Adrenal gland (tissue), 12 donors: ENCODE measurements around the gene SLC25A23. TPM values are rescaled to one million over a fixed set of nuclear protein-coding genes. Genes with fewer than 3 reads are reported as not detected.

Experiments used
- DNase-seq, 7 donors: peaks; one replicate each; pipeline ENCODE4 v3.0.0-alpha.2; 2019 to 2020
- H3K27ac ChIP-seq, 5 donors: fragments of 200-600 bp; sonication (generic) in 4 of 5; 1 replicate in 3 of 5; 2 replicates in 2 of 5; pipeline versions ENCODE4 v1.5.1 to v1.8.0; 2016 to 2020; ENCODE audit warnings: mild to moderate bottlenecking in 1 of 5
- H3K27me3 ChIP-seq: fragments of 200-600 bp; 2 replicates; pipeline ENCODE4 v1.8.0; 2021
- H3K36me3 ChIP-seq, 2 donors: fragments of 200-600 bp; replicated peaks in 1 of 2; 1 replicate in 1 of 2; 2 replicates in 1 of 2; pipeline versions ENCODE4 v1.5.1 to v1.8.0; 2018 to 2022
- H3K4me1 ChIP-seq, 2 donors: fragments of 200-600 bp; replicated peaks in 1 of 2; 1 replicate in 1 of 2; 2 replicates in 1 of 2; pipeline versions ENCODE4 v1.5.1 to v1.8.0; 2018 to 2021
- H3K4me3 ChIP-seq, 4 donors: fragments of 200-600 bp; sonication (generic) in 3 of 4; one replicate each; pipeline ENCODE4 v1.5.1; 2016 to 2018
- H3K9me3 ChIP-seq, 3 donors: fragments of 200-600 bp; sonication (generic) in 1 of 3; replicated peaks in 1 of 3; 1 replicate in 2 of 3; 2 replicates in 1 of 3; pipeline versions ENCODE4 v1.5.1 to v1.8.0; 2016 to 2021
- CTCF ChIP-seq, 6 experiments: fragments of 450-650 bp in 4 of 6; fragments of 200-600 bp in 2 of 6; sonication (generic) in 1 of 6; IDR thresholded peaks; 1 replicate in 5 of 6; 2 replicates in 1 of 6; pipeline versions ENCODE4 v1.5.1 to v1.8.0; 2016 to 2021; ENCODE audit warnings: antibody characterized with exemption in 6 of 6, mild to moderate bottlenecking in 2 of 6, moderate library complexity in 1 of 6
- POLR2A ChIP-seq, 2 donors: fragments of 450-650 bp; IDR thresholded peaks; one replicate each; pipeline ENCODE4 v1.6.1; 2017; ENCODE audit warnings: antibody characterized with exemption in 2 of 2, mild to moderate bottlenecking in 2 of 2, moderate library complexity in 1 of 2
- WGBS, 4 donors: extraction: QIAGEN DNeasy Blood & Tissue Kit in 2 of 4; methylation state at CpG; one replicate each; pipeline versions ENCODE4 v1.1.5 to v1.1.7; 2013 to 2017; 5-methylcytosine and 5-hydroxymethylcytosine counted together
- intact Hi-C, 2 donors: fragments of 100-400 bp; cut with DNase I; formaldehyde crosslinking; loops; one replicate each; pipeline versions ENCODE4 v1.14.1 to v1.15.0; 2022 to 2023
- polyA plus RNA-seq, 3 donors: library from polyadenylated mRNA; stranded (reverse); fragments of 200-250 nt in 2 of 3; fragments of 350-450 nt in 1 of 3; fragmentation: Illumina TruSeq in 1 of 3; extraction: RNeasy Lipid Tissue Mini Kit (QIAGEN cat#74804) in 1 of 3; gene quantifications; one replicate each; pipeline ENCODE4 v1.2.3, GENCODE V29; 2013 to 2014
- total RNA-seq, 9 donors: library from RNA; depleted of rRNA in 4 of 9; stranded (reverse); fragments of >200 nt in 4 of 9; fragments of 120-200 nt in 1 of 9; fragmentation: NEBNext Ultra II Directional in 1 of 9; extraction: Animal tissue kit (Norgen Biotek cat#: 25700) in 1 of 9; gene quantifications; one replicate each; pipeline versions ENCODE4 v1.1.0 to v1.2.4, GENCODE V29; 2013 to 2023
- donor health status: healthy with polysubstance abuse.
- donor health status: Bipolar disorder and iron deficiency.
- donor health status: DM: yes; HTN: yes; CAD: no.
- donor health status: DM: no; HTN: no; CAD: no.
- donor health status: DM: no; HTN: no; CAD: no.
- donor health status: DM: yes; HTN: yes; CAD: no.

Gene SLC25A23
- total and polyA plus RNA-seq, 12 donors, result 41.2 to 189 (median 69.1) TPM

- peaks cover 3% of the 10 kb centered on the region for H3K27me3 ChIP-seq
- peaks cover 9 to 11% of the 10 kb centered on the region in 2 donors for H3K4me1 ChIP-seq
- H3K4me3 ChIP-seq, result peak overlapping the region in 3 of 4 donors; percentile 25 to 88 (median 44)
- intact Hi-C loops, result no loop called here
- TF ChIP-seq CTCF (IDR thresholded peaks at IDR 0.05), result peak in 1 of 6 experiments; percentile 10
- TF ChIP-seq POLR2A (IDR thresholded peaks at IDR 0.05), result no peak
- H3K9me3 ChIP-seq, result no peaks in the 10 kb centered on the region
- peaks cover 0 to 12% of the 10 kb centered on the region in 2 donors for H3K36me3 ChIP-seq
- H3K27ac ChIP-seq, result peak overlapping the region in 3 of 5 donors; percentile 58 to 90 (median 72)
- peak in 2 of 7 donors; percentile 16 to 25 for DNase-seq
- 31 to 50% (median 44%) methylated on average over 6 to 16 of the region's 16 CpGs for WGBS, 4 donors
Measured at GRCh38 chr19:6458695-6459261, 814 bp downstream of the SLC25A23 start.

- Histone ChIP-seq H3K4me3 (peak overlapping the region in 1 of 4 donors; percentile 88), H3K27me3 (no peaks in the 10 kb centered on the region), H3K27ac (no peak overlapping the region), H3K4me1 (peaks cover 9 to 11% of the 10 kb centered on the region in 2 donors), H3K9me3 (no peaks in the 10 kb centered on the region), H3K36me3 (peaks cover 0 to 15% of the 10 kb centered on the region in 2 donors)
- intact Hi-C loops, result no loop called here
- WGBS, 4 donors, result 82 to 94% (median 86%) methylated on average over 3 to 17 of the region's 17 CpGs
- TF ChIP-seq POLR2A (IDR thresholded peaks at IDR 0.05), result no peak
- TF ChIP-seq CTCF (IDR thresholded peaks at IDR 0.05), result no peak
- DNase-seq, result peak in 2 of 7 donors; percentile 13 to 53
Measured at GRCh38 chr19:6457958-6458694, 1.5 kb downstream of the SLC25A23 start.

- TF ChIP-seq POLR2A (IDR thresholded peaks at IDR 0.05) (no peak), CTCF (IDR thresholded peaks at IDR 0.05) (no peak)
- Histone ChIP-seq H3K36me3 (peaks cover 0 to 18% of the 10 kb centered on the region in 2 donors), H3K9me3 (no peaks in the 10 kb centered on the region), H3K4me1 (peaks cover 9 to 11% of the 10 kb centered on the region in 2 donors), H3K27me3 (no peaks in the 10 kb centered on the region), H3K4me3 (no peak overlapping the region), H3K27ac (no peak overlapping the region)
- intact Hi-C loops, result no loop called here
- WGBS, 4 donors, result 95 to 99% (median 97%) methylated on average over 11 to 15 of the region's 15 CpGs
- no peak for DNase-seq
Measured at GRCh38 chr19:6455924-6456323, 3.7 kb downstream of the SLC25A23 start.

- Histone ChIP-seq H3K27me3 (no peaks in the 10 kb centered on the region), H3K27ac (no peak overlapping the region), H3K4me1 (peaks cover 7 to 8% of the 10 kb centered on the region in 2 donors), H3K36me3 (peaks cover 0 to 18% of the 10 kb centered on the region in 2 donors), H3K9me3 (no peaks in the 10 kb centered on the region), H3K4me3 (no peak overlapping the region)
- no peak for DNase-seq
- no peak for TF ChIP-seq POLR2A (IDR thresholded peaks at IDR 0.05)
- TF ChIP-seq CTCF (IDR thresholded peaks at IDR 0.05), result no peak
- WGBS, 4 donors, result 96 to 100% (median 99%) methylated on average over 10 to 11 of the region's 11 CpGs
- intact Hi-C loops, result no loop called here
Measured at GRCh38 chr19:6453951-6454565, 5.5 kb downstream of the SLC25A23 start.
